Fibroblast of upper back skin (primary cell): ENCODE measurements around the gene TES.
A peak's percentile ranks its signal among the peaks of the same experiment; 100 is the strongest.
"Not testable (repeated sequence)": the region's sequence is repeated elsewhere in the genome, so short reads cannot be mapped to it uniquely, and the experiment has no call there.

Experiments used
- DNase-seq: peaks from one replicate; pipeline ENCODE4 v3.0.0-alpha.2; 2013

The TES gene, protein sequence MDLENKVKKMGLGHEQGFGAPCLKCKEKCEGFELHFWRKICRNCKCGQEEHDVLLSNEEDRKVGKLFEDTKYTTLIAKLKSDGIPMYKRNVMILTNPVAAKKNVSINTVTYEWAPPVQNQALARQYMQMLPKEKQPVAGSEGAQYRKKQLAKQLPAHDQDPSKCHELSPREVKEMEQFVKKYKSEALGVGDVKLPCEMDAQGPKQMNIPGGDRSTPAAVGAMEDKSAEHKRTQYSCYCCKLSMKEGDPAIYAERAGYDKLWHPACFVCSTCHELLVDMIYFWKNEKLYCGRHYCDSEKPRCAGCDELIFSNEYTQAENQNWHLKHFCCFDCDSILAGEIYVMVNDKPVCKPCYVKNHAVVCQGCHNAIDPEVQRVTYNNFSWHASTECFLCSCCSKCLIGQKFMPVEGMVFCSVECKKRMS

GRCh38 chr7:116210345-116211005 lies at the start of gene TES:
TES (plus strand) TSS chr7:116210539; CDS start chr7:116210708, 169 bp downstream.
- peak; percentile 63 for DNase-seq

DNA sequence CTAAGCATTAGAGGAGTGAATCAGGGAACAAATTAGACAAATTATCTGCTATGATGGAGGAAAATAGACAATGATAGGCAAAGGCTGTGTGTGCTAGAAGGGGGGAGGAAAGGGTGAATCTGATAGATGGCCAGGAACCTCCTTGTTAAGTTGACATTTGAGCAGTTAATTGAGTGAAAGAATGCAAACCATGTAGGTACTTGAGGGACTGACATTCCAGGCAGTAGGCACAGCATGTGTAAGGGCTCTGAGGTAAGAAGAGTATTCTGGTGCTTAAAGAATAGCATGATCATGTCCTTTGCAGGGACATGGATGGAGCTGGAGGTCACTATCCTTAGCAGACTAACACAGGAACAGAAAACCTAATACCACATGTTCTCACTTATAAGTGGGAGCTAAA lies 48.6 kb upstream of the TES start:
- DNase-seq = no peak

- DNase-seq = no peak
These were observed 48.1 kb upstream of the TES start for GRCh38 chr7:116162254-116162653.

GRCh38 chr7:116162992-116163391 lies 47.3 kb upstream of the TES start:
- DNase-seq = no peak

GRCh38 chr7:116164552-116165306 lies 45.6 kb upstream of the TES start:
- peak; percentile 39 for DNase-seq

GRCh38 chr7:116165717-116166116 lies 44.6 kb upstream of the TES start:
- no peak for DNase-seq

DNA sequence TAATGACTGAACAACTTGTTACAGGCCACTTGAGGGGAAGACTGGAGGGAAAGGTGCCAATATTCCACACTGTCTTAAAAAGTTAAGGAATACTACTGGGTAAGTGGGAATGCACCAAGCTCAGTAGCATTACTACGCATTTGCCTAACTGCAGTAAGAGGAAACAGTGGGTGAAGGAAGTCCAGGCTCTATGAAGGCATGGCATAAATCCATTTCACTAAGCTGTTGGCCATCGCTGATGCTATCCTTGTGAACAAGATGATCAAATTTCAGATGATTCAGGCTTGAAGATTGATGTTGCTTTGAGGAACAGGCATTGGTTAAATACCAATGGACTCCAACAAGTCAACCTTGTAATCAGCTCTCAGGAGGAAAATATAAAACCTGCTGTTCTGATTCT lies 44.2 kb upstream of the TES start:
- DNase-seq = peak; percentile 13

DNA sequence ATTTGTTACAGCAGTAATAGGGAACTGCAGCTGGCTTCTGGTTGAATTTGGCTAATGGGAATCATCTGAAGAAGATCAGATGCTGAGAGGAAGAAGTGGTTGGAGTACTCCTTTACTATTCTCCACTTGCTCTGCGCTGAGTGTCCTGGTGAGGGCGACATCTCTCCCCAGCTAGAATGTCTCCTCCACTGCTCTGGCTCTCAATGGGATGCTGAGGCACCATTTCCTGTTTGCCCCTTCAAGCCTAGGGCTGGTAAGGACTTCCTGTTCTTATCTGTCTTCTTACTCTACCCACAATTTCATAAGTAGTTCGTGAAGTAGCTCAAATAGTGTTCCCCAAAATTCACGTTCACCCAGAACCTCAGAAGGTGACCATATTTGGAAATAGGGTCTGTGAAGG lies 43.2 kb upstream of the TES start:
- no peak for DNase-seq

GRCh38 chr7:116169060-116169459 lies 41.3 kb upstream of the TES start:
- DNase-seq = peak; percentile 61

DNA sequence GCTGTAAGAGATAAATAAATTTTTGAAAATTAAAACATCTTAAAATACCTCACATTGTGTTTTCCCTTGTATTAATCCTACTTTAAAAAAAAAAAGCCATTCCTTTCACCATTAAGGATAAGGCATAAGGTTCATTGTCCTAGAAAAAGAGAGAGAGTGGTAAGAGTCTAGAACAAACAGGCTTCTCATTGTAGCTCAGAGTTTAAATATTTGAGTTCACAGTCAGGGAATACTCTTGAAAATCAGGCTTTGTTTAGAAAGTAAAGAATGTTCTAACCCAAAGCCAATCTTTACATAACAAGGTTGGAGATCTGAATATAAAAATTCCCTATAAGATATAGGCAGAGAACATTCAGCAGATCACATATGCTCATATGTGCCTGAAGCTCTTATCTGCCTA lies 40.2 kb upstream of the TES start:
- DNase-seq = no peak

GRCh38 chr7:116171094-116171493 lies 39.2 kb upstream of the TES start:
- DNase-seq = no peak

DNA sequence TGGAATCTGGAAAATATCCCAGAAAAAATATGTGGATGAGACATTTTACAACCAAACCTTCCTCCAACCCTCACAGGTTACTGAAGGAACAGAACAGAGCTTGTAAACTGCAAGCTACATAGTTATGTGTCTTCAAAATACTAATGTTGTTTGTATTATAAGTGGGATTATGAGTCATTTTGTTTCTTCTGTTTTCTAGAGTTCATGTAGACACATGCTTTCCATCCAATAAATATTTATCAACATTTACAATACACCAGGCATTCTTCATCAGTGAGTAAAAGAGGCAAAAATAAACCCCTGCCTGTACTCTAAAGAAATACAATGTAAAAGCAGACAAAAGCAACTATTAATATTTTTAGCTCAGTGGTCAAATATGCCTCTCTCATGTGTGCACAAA lies 38.0 kb upstream of the TES start:
- DNase-seq = no peak

GRCh38 chr7:116173051-116174028 lies 37.0 kb upstream of the TES start:
- DNase-seq = peak; percentile 70

GRCh38 chr7:116175095-116175494 lies 35.2 kb upstream of the TES start:
- DNase-seq = not testable (repeated sequence)

- DNase-seq = no peak
These were observed 34.1 kb upstream of the TES start for GRCh38 chr7:116176226-116176625.

GRCh38 chr7:116177009-116177408 lies 33.3 kb upstream of the TES start:
- DNase-seq = peak; percentile 91

GRCh38 chr7:116180302-116180701 lies 30.0 kb upstream of the TES start:
- DNase-seq = peak; percentile 71

- DNase-seq = no peak
These were observed 28.3 kb upstream of the TES start for GRCh38 chr7:116182023-116182422.

DNA sequence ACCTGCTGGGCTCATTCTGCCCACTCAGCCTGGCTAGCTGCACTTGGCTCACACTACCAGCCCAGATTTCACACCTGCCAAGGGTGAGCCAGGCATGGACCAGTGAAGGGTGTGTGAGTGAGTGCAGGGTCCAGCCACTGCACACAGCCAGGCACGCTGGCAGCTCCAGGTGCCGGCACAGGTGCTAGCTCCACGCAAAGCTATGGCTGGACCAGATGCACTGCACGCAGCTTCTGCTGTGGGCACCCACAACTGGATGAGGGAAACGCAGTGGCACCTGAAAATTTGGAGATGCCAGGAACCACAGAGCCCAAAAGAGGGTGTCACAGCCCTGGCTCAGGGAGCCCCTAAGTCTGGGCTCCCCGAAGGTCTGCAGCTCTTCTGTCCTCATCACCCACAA lies 24.9 kb upstream of the TES start:
- no peak for DNase-seq

DNA sequence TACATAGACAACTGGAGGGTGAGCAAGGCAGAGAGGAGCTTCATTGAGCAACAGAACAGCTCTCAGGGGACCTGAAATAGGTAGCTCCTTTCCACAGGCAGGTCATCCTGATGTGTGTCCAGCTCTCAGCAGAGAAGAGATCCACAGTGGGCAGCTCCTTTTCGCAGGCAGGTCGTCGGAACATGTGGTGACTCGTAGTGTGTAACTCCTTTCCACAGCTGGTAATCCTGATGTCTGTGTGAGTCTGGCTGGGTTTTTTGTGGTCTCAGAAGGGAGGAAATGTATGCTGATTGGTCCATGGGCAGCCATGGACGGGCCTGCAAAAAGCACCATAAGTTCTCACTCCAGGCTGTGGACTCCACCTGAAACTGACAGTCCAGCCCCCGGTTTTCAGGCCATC lies 24.4 kb upstream of the TES start:
- DNase-seq = peak; percentile 47

GRCh38 chr7:116187400-116187799 lies 22.9 kb upstream of the TES start:
- no peak for DNase-seq

DNA sequence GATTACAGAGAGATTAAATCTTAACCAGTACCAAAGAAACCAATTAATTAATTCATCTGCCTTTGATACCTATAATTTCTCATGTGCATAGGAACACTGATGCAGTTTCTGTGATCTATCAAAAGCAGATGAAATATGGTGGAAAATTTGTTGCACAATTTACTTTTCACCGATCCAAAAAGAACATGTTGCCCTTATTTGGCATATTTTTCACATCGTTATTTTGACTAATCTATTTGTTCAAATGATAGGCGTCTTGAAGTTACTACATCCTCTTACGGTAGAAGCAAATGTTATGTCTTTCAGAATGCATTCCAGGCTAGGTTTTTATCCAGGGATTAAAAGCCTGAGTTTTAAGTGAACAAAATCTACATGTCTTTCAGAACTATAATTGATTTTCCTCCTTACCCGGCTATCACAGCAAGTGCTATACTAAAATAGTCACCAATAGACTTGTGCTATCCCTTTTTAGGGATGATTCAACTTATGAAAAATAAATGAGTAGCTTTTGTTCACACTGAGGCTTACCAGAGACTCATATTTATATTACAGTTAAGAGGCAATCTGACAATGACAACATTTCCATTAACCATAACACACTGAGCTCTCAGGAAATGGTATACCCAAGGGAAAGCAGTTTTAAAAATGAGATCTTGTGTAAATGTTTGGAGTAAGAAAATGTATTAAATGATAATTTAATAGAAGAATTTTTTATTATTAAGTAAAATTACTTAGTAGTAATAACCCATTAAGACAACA lies 16.8 kb upstream of the TES start:
- no peak for DNase-seq
